Activated CD4-positive, alpha-beta memory T cell treated with anti-CD3 and anti-CD28 coated beads for 36 hours (primary cell): Measurements from ENCODE around the gene NAPSA. TPM values are rescaled to one million over a fixed set of nuclear protein-coding genes. Genes with fewer than 3 reads are reported as not detected.

Source experiments
- CTCF ChIA-PET: fragments of 350-600 bp; sonication (Branson Sonifier 250); formaldehyde crosslinking; loops from one replicate; lab custom pipeline; 2021; ENCODE audit warnings: antibody characterized with exemption, inconsistent platforms; lab: Charles Lee
- POLR2A ChIA-PET: fragments of 350-600 bp; sonication (Branson Sonifier 250); formaldehyde crosslinking; loops from one replicate; lab custom pipeline; 2021; ENCODE audit warnings: antibody characterized with exemption; lab: Charles Lee
- DNase-seq: peaks from one replicate; pipeline ENCODE4 v3.0.0-alpha.2; 2020
- H3K27ac Mint-ChIP-seq: one replicate; pipeline ENCODE4 v1.8.0; 2021; ENCODE audit warnings: mixed read lengths
- H3K27me3 Mint-ChIP-seq: one replicate; pipeline ENCODE4 v1.8.0; 2021; ENCODE audit warnings: mixed read lengths
- H3K36me3 Mint-ChIP-seq: one replicate; pipeline ENCODE4 v1.8.0; 2021; ENCODE audit warnings: mixed read lengths
- H3K4me1 Mint-ChIP-seq: one replicate; pipeline ENCODE4 v1.8.0; 2021; ENCODE audit warnings: low read depth, mixed read lengths
- H3K4me3 Mint-ChIP-seq: one replicate; pipeline ENCODE4 v1.8.0; 2021; ENCODE audit warnings: mild to moderate bottlenecking, mixed read lengths
- H3K9me3 Mint-ChIP-seq: one replicate; pipeline ENCODE4 v1.8.0; 2021; ENCODE audit warnings: mixed read lengths
- intact Hi-C: fragments of 100-400 bp; cut with micrococcal nuclease; formaldehyde crosslinking; loops from one replicate; pipeline ENCODE4 v1.15.1; 2023
- total RNA-seq, 2 experiments: library from RNA; stranded (reverse); gene quantifications; one replicate each; pipeline ENCODE4 v1.2.3, GENCODE V29; 2021

Gene NAPSA
- total RNA-seq, 2 experiments from 2014 or later = 88.8 to 99.8 TPM

DNA sequence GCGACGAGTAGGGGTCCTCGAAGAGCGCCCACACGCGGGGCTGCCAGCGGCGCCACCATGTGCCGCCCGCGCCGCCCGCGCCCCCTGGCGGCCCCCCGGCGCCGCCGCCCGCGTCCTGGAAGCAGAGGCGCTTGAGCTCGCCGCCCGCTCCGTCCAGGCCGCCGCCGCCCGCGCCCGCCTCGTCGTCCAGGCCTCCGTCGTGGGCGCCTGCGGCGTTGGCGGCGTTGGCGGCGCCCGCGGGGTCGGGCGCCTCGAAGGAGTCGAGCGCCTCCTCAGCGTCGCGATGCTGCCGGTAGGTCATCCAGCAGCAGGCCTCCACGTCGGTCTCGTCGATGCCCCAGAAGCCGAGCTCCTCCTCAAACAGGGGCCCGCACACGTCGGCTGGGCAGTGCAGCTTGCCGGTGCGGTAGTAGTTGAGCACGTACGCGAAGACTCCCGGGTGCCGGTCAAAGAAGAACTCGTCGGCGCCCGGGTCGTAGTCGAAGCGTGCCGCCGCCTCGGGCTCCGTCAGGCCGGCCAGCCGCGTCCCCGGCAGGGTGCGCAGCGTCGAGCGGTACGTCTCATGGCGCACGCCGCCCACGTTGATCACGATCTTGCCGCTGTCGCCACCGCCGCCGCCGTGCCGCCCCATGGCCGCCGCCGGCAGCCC is 37.1 kb downstream of the NAPSA start:
- Mint-ChIP-seq H3K36me3 (peaks cover 17% of the 10 kb centered on the region), H3K4me1 (peaks cover 57% of the 10 kb centered on the region), H3K4me3 (no peak overlapping the region), H3K27me3 (peaks cover 44% of the 10 kb centered on the region), H3K9me3 (no peaks in the 10 kb centered on the region), H3K27ac (no peak overlapping the region)
- ChIA-PET POLR2A (interaction anchor here (1.2 kb wide), 1 partner anchor 24 kb away, joined by 3 read pairs; no protein-coding TSS in a partner anchor), CTCF (interaction anchor here (0.7 to 1.9 kb wide), 10 partner anchors 12 to 181 kb away, joined by 3 to 11 read pairs (median 4); no protein-coding TSS in a partner anchor)
- peak; percentile 32 for DNase-seq
- intact Hi-C loops = loop anchor here (2.0 to 10.0 kb wide), 4 partner anchors 34 to 651 kb away; partner anchors contain the start of genes PRMT1, VRK3 and ZNF473

DNA sequence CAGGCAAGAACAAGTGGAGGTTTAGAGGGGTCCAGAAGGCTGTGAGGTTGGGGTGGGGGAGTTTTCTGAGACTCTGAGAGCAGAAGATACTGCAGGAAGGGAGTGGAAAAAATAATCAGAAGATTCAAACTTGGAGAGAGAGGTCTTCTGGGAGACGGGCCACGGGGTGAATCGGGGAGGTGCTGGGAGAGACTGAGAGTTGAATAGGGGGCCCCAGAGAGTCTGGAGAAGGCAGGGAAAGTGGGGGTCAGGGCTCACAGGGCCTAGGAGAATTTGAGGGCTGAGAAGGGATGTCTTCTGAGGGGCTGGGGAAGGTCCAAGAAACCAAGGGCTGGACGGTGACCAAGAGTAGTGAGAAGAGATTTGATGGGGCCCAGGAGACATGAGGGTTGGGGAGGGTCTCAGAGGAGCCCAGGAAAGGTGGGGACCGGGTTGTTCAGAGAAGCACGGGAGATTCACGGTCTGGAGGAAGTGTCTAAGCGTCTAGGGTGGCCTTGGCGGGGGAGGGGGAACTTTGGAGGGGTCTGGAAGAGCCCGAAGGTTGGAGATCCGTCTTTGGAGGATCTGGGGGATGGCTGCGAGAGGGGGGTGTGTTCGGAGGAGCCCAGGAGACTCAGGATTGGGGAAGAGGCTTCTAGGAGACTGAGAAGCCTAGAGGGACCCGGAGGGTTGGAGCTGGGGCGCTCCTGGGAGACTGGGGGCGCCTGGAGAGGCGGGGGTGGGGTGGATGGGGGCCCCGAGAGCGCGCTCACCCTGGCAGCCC is 37.8 kb downstream of the NAPSA start:
- Mint-ChIP-seq H3K27me3 (peaks cover 41% of the 10 kb centered on the region), H3K27ac (peak overlapping the region; percentile 16), H3K4me1 (peaks cover 53% of the 10 kb centered on the region), H3K36me3 (peaks cover 20% of the 10 kb centered on the region), H3K9me3 (no peaks in the 10 kb centered on the region), H3K4me3 (peak overlapping the region; percentile 60)
- DNase-seq = no peak
- CTCF ChIA-PET = interaction anchor here (0.7 to 1.9 kb wide), 8 partner anchors 13 to 180 kb away, joined by 3 to 11 read pairs (median 6); no protein-coding TSS in a partner anchor
- POLR2A ChIA-PET = no interaction called here
- intact Hi-C loops = loop anchor here (2.0 to 10.0 kb wide), 4 partner anchors 35 to 650 kb away; partner anchors contain the start of genes PRMT1, VRK3 and ZNF473

DNA sequence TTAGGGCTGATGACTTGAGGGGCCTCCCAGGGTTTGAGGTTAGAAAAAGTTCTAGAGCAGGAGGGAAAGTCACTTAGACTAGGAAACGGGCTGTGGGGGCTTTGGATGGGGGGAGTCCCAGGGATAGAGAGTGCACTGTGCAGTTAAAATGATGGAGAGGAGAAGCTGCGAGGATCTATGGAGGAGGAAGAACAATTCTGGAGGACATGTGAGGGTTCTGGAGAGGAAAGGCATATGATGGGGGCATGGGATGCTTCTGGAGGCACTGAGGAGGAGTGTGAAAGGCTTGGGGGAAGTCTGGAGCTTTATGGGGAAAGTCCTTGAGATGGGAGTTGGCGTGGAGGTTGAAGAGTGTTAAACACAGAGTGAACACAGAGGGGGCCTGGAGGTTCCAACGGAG is 38.4 kb downstream of the NAPSA start:
- Mint-ChIP-seq H3K4me1 (peaks cover 46% of the 10 kb centered on the region), H3K36me3 (peaks cover 26% of the 10 kb centered on the region), H3K27me3 (peaks cover 35% of the 10 kb centered on the region), H3K27ac (no peak overlapping the region), H3K4me3 (peak overlapping the region; percentile 60), H3K9me3 (no peaks in the 10 kb centered on the region)
- DNase-seq = no peak
- ChIA-PET POLR2A (no interaction called here), CTCF (no interaction called here)
- intact Hi-C loops = loop anchor here (5.0 to 10.0 kb wide), 3 partner anchors 75 to 650 kb away; partner anchors contain the start of genes PRMT1, VRK3 and ZNF473

DNA sequence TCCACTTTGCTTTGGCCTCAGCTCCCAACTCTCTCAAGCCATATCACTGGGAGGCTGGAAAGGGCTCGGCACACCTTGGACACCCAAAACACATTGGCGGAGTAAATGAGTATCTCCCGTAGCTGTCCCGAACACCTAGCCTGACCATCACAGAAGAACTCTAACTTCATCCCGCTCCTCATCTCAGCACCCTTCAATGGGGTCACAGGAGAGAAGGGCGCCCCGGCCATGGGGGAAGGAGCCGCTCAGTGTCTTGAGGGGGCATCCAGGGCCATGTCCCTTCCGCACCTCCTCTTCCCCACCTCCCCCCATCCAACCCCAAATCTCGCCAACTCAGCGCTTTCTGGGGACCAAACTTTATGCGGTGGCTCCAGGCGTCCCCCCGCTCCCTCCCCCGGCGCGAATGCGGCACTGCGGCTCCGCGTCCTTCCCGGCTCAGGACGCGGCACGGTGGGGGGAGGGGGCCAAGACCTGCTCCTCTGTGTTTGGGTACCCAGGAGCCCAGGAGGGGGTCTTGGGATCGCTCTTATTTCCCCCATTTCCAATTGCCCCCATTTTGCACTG is 39.3 kb downstream of the NAPSA start:
- CTCF ChIA-PET = interaction anchor here (0.9 to 1.0 kb wide), 2 partner anchors 66 to 74 kb away, joined by 4 to 6 read pairs; no protein-coding TSS in a partner anchor
- no peak for DNase-seq
- no peak overlapping the region for H3K27ac Mint-ChIP-seq
- intact Hi-C loops = loop anchor here (5.0 to 10.0 kb wide), 3 partner anchors 74 to 649 kb away; partner anchors contain the start of genes PRMT1, VRK3 and ZNF473
- H3K27me3 Mint-ChIP-seq = peaks cover 28% of the 10 kb centered on the region
- H3K9me3 Mint-ChIP-seq = no peaks in the 10 kb centered on the region
- peaks cover 26% of the 10 kb centered on the region for H3K36me3 Mint-ChIP-seq
- peaks cover 39% of the 10 kb centered on the region for H3K4me1 Mint-ChIP-seq
- H3K4me3 Mint-ChIP-seq = peak overlapping the region; percentile 60
- POLR2A ChIA-PET = interaction anchor here (0.9 to 1.0 kb wide), 2 partner anchors 25 to 32 kb away, joined by 3 read pairs; no protein-coding TSS in a partner anchor

DNA sequence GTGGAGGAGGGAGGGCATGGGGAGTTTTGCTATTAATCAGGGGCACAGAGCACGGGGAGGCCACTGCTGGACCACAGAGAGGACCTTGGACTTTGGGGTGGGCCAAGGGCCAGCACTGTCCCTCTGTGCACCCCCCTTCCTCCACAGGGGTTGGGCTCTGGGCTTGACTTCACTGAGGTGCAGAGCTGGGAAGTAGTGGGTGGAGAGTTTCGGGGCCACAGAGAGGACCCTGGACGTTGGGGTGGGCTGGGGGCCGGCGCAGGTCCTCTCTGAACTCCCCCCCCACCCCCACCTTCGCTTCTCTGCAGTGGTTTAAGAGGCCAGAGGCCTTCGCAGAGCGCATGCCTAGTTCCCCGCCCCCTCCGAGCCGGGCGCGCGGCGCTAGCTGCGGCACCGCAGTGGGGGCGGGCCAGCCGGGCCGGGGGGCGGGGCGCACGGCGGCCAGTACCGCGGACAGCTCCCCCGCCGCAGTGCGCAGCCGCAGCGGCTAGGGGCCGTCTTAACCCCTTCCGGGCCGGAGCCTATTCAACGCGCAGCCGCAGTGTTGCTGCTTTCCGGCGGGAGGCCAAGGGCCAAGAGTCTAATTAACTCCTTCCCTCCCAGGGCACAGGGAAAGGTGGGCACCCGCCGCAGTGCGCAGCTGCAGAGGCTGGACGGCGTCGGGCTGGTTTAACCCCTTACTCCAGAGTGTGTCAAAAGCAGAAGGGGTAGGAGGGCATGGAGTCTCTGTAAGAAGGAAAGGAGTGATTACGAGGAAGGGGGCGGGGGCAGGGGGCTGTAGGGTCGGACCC is 39.9 kb downstream of the NAPSA start:
- Mint-ChIP-seq H3K27me3 (peaks cover 27% of the 10 kb centered on the region), H3K9me3 (no peaks in the 10 kb centered on the region), H3K4me1 (peaks cover 35% of the 10 kb centered on the region), H3K27ac (no peak overlapping the region), H3K36me3 (peaks cover 28% of the 10 kb centered on the region), H3K4me3 (peak overlapping the region; percentile 60)
- DNase-seq = peak; percentile 83
- ChIA-PET CTCF (interaction anchor here (0.6 to 1.0 kb wide), 4 partner anchors 66 to 178 kb away, joined by 3 to 6 read pairs (median 4); no protein-coding TSS in a partner anchor), POLR2A (interaction anchor here (0.9 to 1.9 kb wide), 3 partner anchors 25 to 58 kb away, joined by 3 to 5 read pairs (median 3); partner anchors contain the start of gene POLD1)
- intact Hi-C loops = loop anchor here (5.0 to 10.0 kb wide), 3 partner anchors 73 to 648 kb away; partner anchors contain the start of genes PRMT1, VRK3 and ZNF473

DNA sequence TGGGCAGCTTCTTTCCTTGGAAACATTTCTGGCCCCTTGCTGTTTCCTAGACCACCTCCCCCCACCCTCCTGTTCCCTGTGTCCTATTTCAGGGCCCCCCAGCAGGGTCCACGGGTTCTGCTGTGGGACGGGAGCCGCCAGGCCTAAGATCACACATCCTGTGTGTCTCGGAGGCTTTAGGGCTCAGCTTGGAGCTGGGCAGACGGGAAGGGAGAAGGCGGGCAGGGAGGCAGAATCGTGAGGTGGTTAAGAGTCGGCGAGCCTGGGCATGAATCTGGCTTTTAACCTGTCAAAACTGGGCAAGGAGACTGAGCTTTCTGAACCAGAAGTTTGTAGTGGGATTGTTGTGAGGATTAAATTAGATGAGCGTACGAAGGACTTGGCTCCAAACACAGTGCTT is 41.1 kb downstream of the NAPSA start:
- H3K9me3 Mint-ChIP-seq = no peaks in the 10 kb centered on the region
- H3K4me3 Mint-ChIP-seq = no peak overlapping the region

DNA sequence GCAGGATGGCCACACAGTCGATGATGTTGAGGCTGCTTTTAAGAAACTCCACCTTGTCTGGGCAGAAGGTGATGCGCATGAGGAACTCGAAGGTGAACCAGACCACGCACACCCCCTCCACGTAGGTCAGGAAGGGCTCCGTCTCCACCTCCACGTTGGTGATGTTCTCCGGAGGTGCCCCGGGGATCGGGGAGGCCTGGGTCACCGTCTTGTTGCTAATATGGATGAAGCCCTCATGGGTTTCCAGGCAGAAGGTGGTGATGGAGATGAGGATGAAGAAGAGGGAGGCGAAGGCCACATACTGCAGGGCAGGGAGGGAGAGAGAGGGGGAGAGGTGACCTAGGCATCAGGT is 41.7 kb downstream of the NAPSA start:
- no peaks in the 10 kb centered on the region for H3K9me3 Mint-ChIP-seq
- POLR2A ChIA-PET = no interaction called here
- intact Hi-C loops = loop anchor here (10.0 kb wide), 1 partner anchor 299 kb away; the partner anchor contains the start of genes VRK3 and ZNF473
- H3K27me3 Mint-ChIP-seq = peaks cover 17% of the 10 kb centered on the region
- H3K36me3 Mint-ChIP-seq = peaks cover 20% of the 10 kb centered on the region
- no peak overlapping the region for H3K4me3 Mint-ChIP-seq
- no peak overlapping the region for H3K27ac Mint-ChIP-seq
- H3K4me1 Mint-ChIP-seq = peaks cover 24% of the 10 kb centered on the region
- CTCF ChIA-PET = no interaction called here
- DNase-seq = no peak

More for the DNA sequence above, 41.1 kb downstream of the NAPSA start:
- Mint-ChIP-seq H3K27ac (no peak overlapping the region), H3K36me3 (peaks cover 20% of the 10 kb centered on the region), H3K27me3 (peaks cover 18% of the 10 kb centered on the region), H3K4me1 (peaks cover 24% of the 10 kb centered on the region)
- ChIA-PET POLR2A (interaction anchor here (1.9 kb wide), 1 partner anchor 60 kb away, joined by 5 read pairs; the partner anchor contains the start of gene POLD1), CTCF (no interaction called here)
- no peak for DNase-seq
- intact Hi-C loops = loop anchor here (10.0 kb wide), 1 partner anchor 300 kb away; the partner anchor contains the start of genes VRK3 and ZNF473

DNA sequence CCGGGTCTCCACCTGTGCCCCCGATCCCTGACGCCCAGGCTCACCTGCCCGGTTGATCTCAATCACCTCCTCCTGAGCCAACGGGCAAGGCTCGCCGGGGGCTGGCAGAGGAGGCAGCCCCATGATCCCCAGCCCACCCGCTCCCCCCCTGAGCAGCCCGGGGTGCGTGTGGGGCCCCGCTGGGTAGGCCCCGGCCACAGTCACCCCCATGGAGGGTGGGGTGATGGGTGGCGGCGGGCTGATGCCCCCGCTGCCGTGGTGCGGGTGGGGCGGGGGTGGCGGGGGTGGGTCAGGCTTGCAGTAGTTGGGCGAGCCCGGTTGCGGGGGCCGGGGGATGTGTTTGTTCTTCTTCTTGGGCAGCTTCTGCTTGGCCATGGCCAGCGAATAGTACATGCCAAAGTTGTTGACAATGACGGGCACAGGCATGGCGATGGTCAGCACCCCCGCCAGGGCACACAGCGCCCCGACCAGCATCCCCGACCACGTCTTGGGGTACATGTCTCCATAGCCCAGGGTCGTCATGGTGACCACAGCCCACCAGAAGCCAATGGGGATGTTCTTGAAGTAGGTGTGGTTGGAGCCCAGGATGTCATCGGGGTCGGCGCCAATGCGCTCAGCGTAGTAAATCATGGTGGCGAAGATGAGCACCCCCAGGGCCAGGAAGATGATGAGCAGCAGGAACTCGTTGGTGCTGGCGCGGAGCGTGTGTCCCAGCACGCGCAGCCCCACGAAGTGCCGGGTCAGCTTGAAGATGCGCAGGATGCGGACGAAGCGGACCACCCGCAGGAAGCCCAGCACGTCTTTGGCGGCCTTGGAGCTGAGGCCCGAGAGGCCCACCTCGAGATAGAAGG is 42.3 kb downstream of the NAPSA start:
- POLR2A ChIA-PET = no interaction called here
- H3K4me3 Mint-ChIP-seq = no peak overlapping the region
- intact Hi-C loops = loop anchor here (10.0 kb wide), 1 partner anchor 298 kb away; the partner anchor contains the start of genes VRK3 and ZNF473
- H3K36me3 Mint-ChIP-seq = peaks cover 20% of the 10 kb centered on the region
- no peak for DNase-seq
- peaks cover 24% of the 10 kb centered on the region for H3K4me1 Mint-ChIP-seq
- CTCF ChIA-PET = no interaction called here
- H3K27me3 Mint-ChIP-seq = peaks cover 17% of the 10 kb centered on the region
- no peaks in the 10 kb centered on the region for H3K9me3 Mint-ChIP-seq
- no peak overlapping the region for H3K27ac Mint-ChIP-seq

DNA sequence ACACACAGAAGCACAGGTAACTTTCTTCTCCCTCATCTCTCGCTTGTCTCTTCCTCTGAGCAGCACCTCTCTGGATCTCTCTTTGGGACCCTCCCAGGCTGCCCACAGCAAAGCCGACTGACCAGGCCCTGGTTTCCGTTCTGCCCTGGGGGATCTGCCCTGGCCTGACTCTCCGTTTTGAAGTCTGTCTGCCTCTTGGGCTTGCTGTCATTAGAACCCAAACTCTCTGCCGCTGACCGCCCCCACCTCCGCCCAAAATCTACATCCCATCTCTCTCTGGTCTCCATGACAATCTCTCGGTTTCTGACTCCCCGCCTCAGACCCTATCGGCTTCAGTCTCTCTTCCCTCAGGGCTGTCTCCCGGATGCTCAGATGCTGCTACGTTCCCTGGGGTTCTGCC is 43.2 kb downstream of the NAPSA start:
- no peak overlapping the region for H3K27ac Mint-ChIP-seq
- intact Hi-C loops = loop anchor here (10.0 kb wide), 1 partner anchor 297 kb away; the partner anchor contains the start of genes VRK3 and ZNF473
- peaks cover 16% of the 10 kb centered on the region for H3K36me3 Mint-ChIP-seq
- POLR2A ChIA-PET = no interaction called here
- no peaks in the 10 kb centered on the region for H3K9me3 Mint-ChIP-seq
- CTCF ChIA-PET = no interaction called here
- H3K27me3 Mint-ChIP-seq = peaks cover 15% of the 10 kb centered on the region
- peaks cover 17% of the 10 kb centered on the region for H3K4me1 Mint-ChIP-seq
- DNase-seq = no peak
- no peak overlapping the region for H3K4me3 Mint-ChIP-seq

DNA sequence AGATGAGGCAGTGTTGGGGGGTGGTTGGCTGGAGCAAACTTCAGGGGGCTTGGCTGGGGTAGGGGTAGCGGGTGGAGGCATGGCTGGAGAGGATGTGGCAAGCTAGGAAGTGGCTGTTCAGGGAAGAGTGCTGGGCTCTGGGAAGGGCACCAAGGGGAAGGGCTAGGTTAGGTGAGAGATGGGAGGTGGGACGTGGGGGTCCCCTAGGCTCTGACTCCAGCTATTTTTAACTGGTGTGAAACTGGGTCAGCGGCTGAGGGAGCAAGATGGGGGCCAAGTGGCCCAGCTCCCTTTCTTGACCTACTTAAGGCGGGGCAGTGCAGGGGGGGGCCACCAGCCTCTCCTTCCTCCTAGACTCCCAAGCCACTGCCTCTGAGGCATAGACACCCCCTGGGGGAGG is 43.6 kb downstream of the NAPSA start:
- ChIA-PET CTCF (no interaction called here), POLR2A (no interaction called here)
- H3K4me1 Mint-ChIP-seq = peaks cover 13% of the 10 kb centered on the region

More for the DNA sequence above, 43.6 kb downstream of the NAPSA start:
- Mint-ChIP-seq H3K36me3 (peaks cover 12% of the 10 kb centered on the region), H3K27me3 (peaks cover 11% of the 10 kb centered on the region), H3K9me3 (no peaks in the 10 kb centered on the region), H3K27ac (no peak overlapping the region), H3K4me3 (no peak overlapping the region)
- intact Hi-C loops = loop anchor here (10.0 kb wide), 1 partner anchor 297 kb away; the partner anchor contains the start of genes VRK3 and ZNF473
- no peak for DNase-seq
